HG03558 (cell line): Measurements from ENCODE around the gene RPS6KA4.

Source experiments
- ATAC-seq: cut with Tn5 transposase; IDR thresholded peaks from one replicate; pipeline ENCODE4 v1.9.1; 2021; ENCODE audit warnings: moderate number of reproducible peaks; ENCODE audit not compliant: unreplicated experiment; ENCODE audit errors: extremely low read depth

The RPS6KA4 gene

GRCh38 chr11:64384028-64384737 lies 25.2 kb downstream of the RPS6KA4 start:
- ATAC-seq = no peak

GRCh38 chr11:64384981-64385944 lies 26.3 kb downstream of the RPS6KA4 start:
- ATAC-seq = no peak

- no peak for ATAC-seq
These were observed 27.2 kb downstream of the RPS6KA4 start for GRCh38 chr11:64385945-64386704.

GRCh38 chr11:64387916-64388315 lies 29.0 kb downstream of the RPS6KA4 start:
- no peak for ATAC-seq

- no peak for ATAC-seq
These were observed 29.9 kb downstream of the RPS6KA4 start for GRCh38 chr11:64388894-64389293.

GRCh38 chr11:64389851-64390250 lies 30.9 kb downstream of the RPS6KA4 start:
- no peak for ATAC-seq

- ATAC-seq = no peak
These were observed 31.6 kb downstream of the RPS6KA4 start for GRCh38 chr11:64390558-64390957.

- ATAC-seq = no peak
These were observed 32.9 kb downstream of the RPS6KA4 start for GRCh38 chr11:64391839-64392238.

- no peak for ATAC-seq
These were observed 36.6 kb downstream of the RPS6KA4 start for GRCh38 chr11:64395545-64396078.

GRCh38 chr11:64396079-64396591 lies 37.2 kb downstream of the RPS6KA4 start:
- ATAC-seq = no peak

- no peak for ATAC-seq
These were observed 41.1 kb downstream of the RPS6KA4 start for GRCh38 chr11:64400102-64400501.

- ATAC-seq = no peak
These were observed 41.7 kb downstream of the RPS6KA4 start for GRCh38 chr11:64400667-64401066.

GRCh38 chr11:64401775-64402174 lies 42.8 kb downstream of the RPS6KA4 start:
- no peak for ATAC-seq

- no peak for ATAC-seq
These were observed 44.1 kb downstream of the RPS6KA4 start for GRCh38 chr11:64403106-64403505.

- no peak for ATAC-seq
These were observed 47.4 kb downstream of the RPS6KA4 start for GRCh38 chr11:64406221-64406946.

GRCh38 chr11:64407221-64407620 lies 48.3 kb downstream of the RPS6KA4 start:
- ATAC-seq = no peak

GRCh38 chr11:64407630-64408029 lies 48.7 kb downstream of the RPS6KA4 start:
- ATAC-seq = no peak

- no peak for ATAC-seq
These were observed 50.3 kb downstream of the RPS6KA4 start for GRCh38 chr11:64409278-64409677.

- no peak for ATAC-seq
These were observed 50.9 kb downstream of the RPS6KA4 start for GRCh38 chr11:64409707-64410403.
